Dermis blood vessel endothelial cell (primary cell): ENCODE results near the gene TAS2R13. TPM values are rescaled to one million over a fixed set of nuclear protein-coding genes. Genes with fewer than 3 reads are reported as not detected.

Experiments used
- DNase-seq: peaks from one replicate; pipeline ENCODE4 v3.0.0; 2010
- total RNA-seq: library from RNA; depleted of rRNA; stranded (reverse); fragments of >200 nt; gene quantifications from 2 replicates; pipeline ENCODE4 v1.2.3, GENCODE V29; 2014

TAS2R13 gene
- total RNA-seq, 1 donor from 2014 or later = 1.0 TPM

- no peak for DNase-seq
These were observed 45.7 kb downstream of the TAS2R13 start for GRCh38 chr12:10863512-10864218.

- DNase-seq = no peak
These were observed 48.0 kb downstream of the TAS2R13 start for GRCh38 chr12:10861366-10861765.

Other genes with a start within 250 kb of the TAS2R13 start
- gene STYK1, start 235.5 kb downstream of the TAS2R13 start, total RNA-seq = 4.6 and 7.9 TPM in 2 replicates
- gene YBX3, start 186.2 kb downstream of the TAS2R13 start, total RNA-seq = 148 and 179 TPM in 2 replicates
- gene TAS2R7, start 106.9 kb downstream of the TAS2R13 start, total RNA-seq = not detected in 2 replicates
- not detected in 2 replicates for gene TAS2R8, start 102.3 kb downstream of the TAS2R13 start, total RNA-seq
- not detected in 2 replicates for gene TAS2R9, start 99.4 kb downstream of the TAS2R13 start, total RNA-seq
- gene TAS2R10, start 83.2 kb downstream of the TAS2R13 start, total RNA-seq = 0.17 and 0.37 TPM in 2 replicates
- 0.17 and 0.33 TPM in 2 replicates for gene PRR4, start 60.1 kb downstream of the TAS2R13 start, total RNA-seq
- gene PRH1, start 25.3 kb downstream of the TAS2R13 start, total RNA-seq = 11.2 and 12.8 TPM in 2 replicates
- not detected in 2 replicates for gene PRH2, start 19.7 kb upstream of the TAS2R13 start, total RNA-seq
- gene TAS2R14, start 29.7 kb upstream of the TAS2R13 start, total RNA-seq = 0.74 and 2.0 TPM in 2 replicates
- 2.3 and 3.6 TPM in 2 replicates for gene TAS2R50, start 77.3 kb upstream of the TAS2R13 start, total RNA-seq
- gene TAS2R20, start 88.7 kb upstream of the TAS2R13 start, total RNA-seq = 2.2 and 3.6 TPM in 2 replicates
- gene TAS2R19, start 113.1 kb upstream of the TAS2R13 start, total RNA-seq = 4.0 and 9.2 TPM in 2 replicates
- gene TAS2R31, start 121.8 kb upstream of the TAS2R13 start, total RNA-seq = 3.8 and 6.8 TPM in 2 replicates
- gene TAS2R46, start 152.7 kb upstream of the TAS2R13 start, total RNA-seq = 2.4 and 3.6 TPM in 2 replicates
- 1.0 and 2.1 TPM in 2 replicates for gene TAS2R43, start 182.8 kb upstream of the TAS2R13 start, total RNA-seq
- 3.9 and 6.8 TPM in 2 replicates for gene TAS2R30, start 225.1 kb upstream of the TAS2R13 start, total RNA-seq